WTC11 (cell line): Measurements from ENCODE around the gene B4GALNT2. TPM values are rescaled to one million over a fixed set of nuclear protein-coding genes. Genes with fewer than 3 reads are reported as not detected.

Experiments used
- ATAC-seq: fragments of 200-7000 bp; cut with Tn5 transposase; 2 replicates; pipeline ENCODE4 v1.10.0; 2021; ENCODE audit warnings: mild to moderate bottlenecking, moderate library complexity
- CTCF ChIA-PET: fragments of 300-600 bp; sonication (Branson Sonifier 250); formaldehyde crosslinking; loops from one replicate; lab custom pipeline; 2021; ENCODE audit warnings: antibody characterized with exemption; lab: Charles Lee
- POLR2A ChIA-PET: fragments of 350-600 bp; sonication (Branson Sonifier 250); formaldehyde crosslinking; loops from one replicate; lab custom pipeline; 2021; ENCODE audit warnings: antibody characterized with exemption; lab: Charles Lee
- DNase-seq: peaks from one replicate; pipeline ENCODE4 v3.0.0; 2021; ENCODE audit warnings: low spot score
- H3K27ac Mint-ChIP-seq: 2 replicates; pipeline ENCODE4 v1.8.0; 2021; ENCODE audit warnings: mixed read lengths
- H3K27me3 Mint-ChIP-seq: 2 replicates; pipeline ENCODE4 v1.8.0; 2021; ENCODE audit warnings: low read depth, mild to moderate bottlenecking, moderate library complexity, mixed read lengths
- H3K36me3 Mint-ChIP-seq: 2 replicates; pipeline ENCODE4 v1.8.0; 2021; ENCODE audit warnings: mixed read lengths
- H3K4me1 Mint-ChIP-seq: 2 replicates; pipeline ENCODE4 v1.8.0; 2022; ENCODE audit warnings: mixed read lengths
- H3K4me3 Mint-ChIP-seq: 2 replicates; pipeline ENCODE4 v1.8.0; 2021; ENCODE audit warnings: mild to moderate bottlenecking, moderate library complexity, mixed read lengths
- H3K9me3 Mint-ChIP-seq: 2 replicates; pipeline ENCODE4 v1.8.0; 2021; ENCODE audit warnings: mixed read lengths
- ATF1 ChIP-seq: sonication (generic); formaldehyde crosslinking; IDR thresholded peaks from 2 replicates; pipeline ENCODE4 v1.8.1; 2023; ENCODE audit warnings: mild to moderate bottlenecking, moderate library complexity, missing genetic modification reagents
- CREM ChIP-seq: sonication (generic); formaldehyde crosslinking; IDR thresholded peaks from 2 replicates; pipeline ENCODE4 v1.8.1; 2022; ENCODE audit warnings: mild to moderate bottlenecking, missing genetic modification reagents, moderate library complexity
- FOXK1 ChIP-seq: sonication (generic); formaldehyde crosslinking; IDR thresholded peaks from 2 replicates; pipeline ENCODE4 v1.8.0; 2022; ENCODE audit warnings: mild to moderate bottlenecking, moderate library complexity, missing genetic modification reagents
- GTF2I ChIP-seq: fragments of 250-450 bp; sonication (Bioruptor Pico); conservative IDR thresholded peaks from 2 replicates; pipeline ENCODE4 v1.4.0; 2021; ENCODE audit warnings: mild to moderate bottlenecking
- JAZF1 ChIP-seq: fragments of 250-450 bp; sonication (Bioruptor Pico); IDR thresholded peaks from 2 replicates; pipeline ENCODE4 v1.9.0; 2021; ENCODE audit warnings: moderate library complexity, mild to moderate bottlenecking, inconsistent platforms
- PRRX2 ChIP-seq: fragments of 250-450 bp; sonication (Bioruptor Pico); IDR thresholded peaks from 2 replicates; pipeline ENCODE4 v1.8.0; 2021; ENCODE audit warnings: mild to moderate bottlenecking
- RORB ChIP-seq: fragments of 250-450 bp; sonication (Bioruptor Pico); IDR thresholded peaks from 2 replicates; pipeline ENCODE4 v1.9.0; 2021; ENCODE audit warnings: mild to moderate bottlenecking
- SOX15 ChIP-seq: fragments of 250-450 bp; sonication (Bioruptor Pico); IDR thresholded peaks from 2 replicates; pipeline ENCODE4 v1.9.0; 2021; ENCODE audit warnings: mild to moderate bottlenecking
- TP53 ChIP-seq: sonication (generic); formaldehyde crosslinking; IDR thresholded peaks from 2 replicates; pipeline ENCODE4 v1.8.1; 2023; ENCODE audit warnings: mild to moderate bottlenecking, missing genetic modification reagents
- USF2 ChIP-seq: sonication (generic); formaldehyde crosslinking; IDR thresholded peaks from 2 replicates; pipeline ENCODE4 v1.8.1; 2023; ENCODE audit warnings: mild to moderate bottlenecking, missing genetic modification reagents, moderate library complexity
- ZNF232 ChIP-seq: sonication (generic); formaldehyde crosslinking; IDR thresholded peaks from 2 replicates; pipeline ENCODE4 v1.8.0; 2022; ENCODE audit warnings: mild to moderate bottlenecking, missing genetic modification reagents
- ZNF512 ChIP-seq: sonication (generic); formaldehyde crosslinking; IDR thresholded peaks from 2 replicates; pipeline ENCODE4 v1.8.1; 2022; ENCODE audit warnings: missing genetic modification reagents, borderline replicate concordance
- total RNA-seq: library from RNA; stranded (reverse); gene quantifications from 3 replicates; pipeline ENCODE4 v1.2.3, GENCODE V29; 2021
- TF ChIP-seq, protein P1 (sequence below): sonication (generic); formaldehyde crosslinking; conservative IDR thresholded peaks from 2 replicates; pipeline ENCODE4 v1.8.1; 2022; ENCODE audit warnings: mild to moderate bottlenecking, missing genetic modification reagents
- TF ChIP-seq, protein P2 (sequence below): fragments of 250-450 bp; sonication (Bioruptor Pico); IDR thresholded peaks from 2 replicates; pipeline ENCODE4 v1.9.0; 2021; ENCODE audit warnings: mild to moderate bottlenecking
- TF ChIP-seq, protein P3 (sequence below): sonication (generic); formaldehyde crosslinking; IDR thresholded peaks from 2 replicates; pipeline ENCODE4 v1.8.1; 2023; ENCODE audit warnings: mild to moderate bottlenecking, moderate library complexity, missing genetic modification reagents

B4GALNT2 gene
- total RNA-seq, 1 experiment from 2014 or later: 0.04 TPM

GRCh38 chr17:49193513-49194296 is 61.1 kb downstream of the B4GALNT2 start:
- POLR2A ChIA-PET: interaction anchor here (0.7 kb wide), 2 partner anchors 100 to 718 kb away, joined by 3 to 4 read pairs; no protein-coding TSS in a partner anchor
- ATAC-seq: peak; percentile 4

GRCh38 chr17:49194297-49194607 is 61.7 kb downstream of the B4GALNT2 start:
- Mint-ChIP-seq H3K4me3 (peak overlapping the region; percentile 96), H3K27ac (no peak overlapping the region), H3K27me3 (no peaks in the 10 kb centered on the region; the same call in 1 of the 2 replicates), H3K9me3 (no peaks in the 10 kb centered on the region), H3K36me3 (no peaks in the 10 kb centered on the region), H3K4me1 (peaks cover 10% of the 10 kb centered on the region)
- DNase-seq (no peak), ATAC-seq (no peak)
- CTCF ChIA-PET: interaction anchor here (1.8 to 3.2 kb wide), 2 partner anchors 14 to 34 kb away, joined by 7 to 26 read pairs; partner anchors contain the start of gene PHOSPHO1
- POLR2A ChIA-PET: no interaction called here
- TF ChIP-seq JAZF1 (CRISPR knock-in tag): no peak
- no peak for TF ChIP-seq SOX15 (CRISPR knock-in tag)
- no peak for TF ChIP-seq FOXK1 (CRISPR knock-in tag)
- TF ChIP-seq, protein P1, sequence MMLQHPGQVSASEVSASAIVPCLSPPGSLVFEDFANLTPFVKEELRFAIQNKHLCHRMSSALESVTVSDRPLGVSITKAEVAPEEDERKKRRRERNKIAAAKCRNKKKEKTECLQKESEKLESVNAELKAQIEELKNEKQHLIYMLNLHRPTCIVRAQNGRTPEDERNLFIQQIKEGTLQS: no peak
- TF ChIP-seq RORB (CRISPR knock-in tag): no peak
- TF ChIP-seq, protein P2, sequence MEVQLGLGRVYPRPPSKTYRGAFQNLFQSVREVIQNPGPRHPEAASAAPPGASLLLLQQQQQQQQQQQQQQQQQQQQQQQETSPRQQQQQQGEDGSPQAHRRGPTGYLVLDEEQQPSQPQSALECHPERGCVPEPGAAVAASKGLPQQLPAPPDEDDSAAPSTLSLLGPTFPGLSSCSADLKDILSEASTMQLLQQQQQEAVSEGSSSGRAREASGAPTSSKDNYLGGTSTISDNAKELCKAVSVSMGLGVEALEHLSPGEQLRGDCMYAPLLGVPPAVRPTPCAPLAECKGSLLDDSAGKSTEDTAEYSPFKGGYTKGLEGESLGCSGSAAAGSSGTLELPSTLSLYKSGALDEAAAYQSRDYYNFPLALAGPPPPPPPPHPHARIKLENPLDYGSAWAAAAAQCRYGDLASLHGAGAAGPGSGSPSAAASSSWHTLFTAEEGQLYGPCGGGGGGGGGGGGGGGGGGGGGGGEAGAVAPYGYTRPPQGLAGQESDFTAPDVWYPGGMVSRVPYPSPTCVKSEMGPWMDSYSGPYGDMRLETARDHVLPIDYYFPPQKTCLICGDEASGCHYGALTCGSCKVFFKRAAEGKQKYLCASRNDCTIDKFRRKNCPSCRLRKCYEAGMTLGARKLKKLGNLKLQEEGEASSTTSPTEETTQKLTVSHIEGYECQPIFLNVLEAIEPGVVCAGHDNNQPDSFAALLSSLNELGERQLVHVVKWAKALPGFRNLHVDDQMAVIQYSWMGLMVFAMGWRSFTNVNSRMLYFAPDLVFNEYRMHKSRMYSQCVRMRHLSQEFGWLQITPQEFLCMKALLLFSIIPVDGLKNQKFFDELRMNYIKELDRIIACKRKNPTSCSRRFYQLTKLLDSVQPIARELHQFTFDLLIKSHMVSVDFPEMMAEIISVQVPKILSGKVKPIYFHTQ (CRISPR knock-in tag): no peak
- no peak for TF ChIP-seq USF2 (CRISPR knock-in tag)
- no peak for TF ChIP-seq ZNF232 (CRISPR knock-in tag)
- no peak for TF ChIP-seq CREM
- TF ChIP-seq GTF2I: no peak
- no peak for TF ChIP-seq TP53 (CRISPR knock-in tag)
- no peak for TF ChIP-seq ZNF512 (CRISPR knock-in tag)
- no peak for TF ChIP-seq ATF1 (CRISPR knock-in tag)
- no peak for TF ChIP-seq PRRX2 (CRISPR knock-in tag)

More at GRCh38 chr17:49193513-49194296, 61.1 kb downstream of the B4GALNT2 start:
- Mint-ChIP-seq H3K27me3 (no peaks in the 10 kb centered on the region; the same call in 1 of the 2 replicates), H3K9me3 (no peaks in the 10 kb centered on the region), H3K36me3 (no peaks in the 10 kb centered on the region), H3K4me3 (peak overlapping the region; percentile 96), H3K27ac (peak overlapping the region; percentile 98), H3K4me1 (peaks cover 10% of the 10 kb centered on the region)
- CTCF ChIA-PET: interaction anchor here (1.2 to 3.2 kb wide), 4 partner anchors 13 to 35 kb away, joined by 4 to 26 read pairs (median 6); partner anchors contain the start of gene PHOSPHO1
- TF ChIP-seq, protein P3, sequence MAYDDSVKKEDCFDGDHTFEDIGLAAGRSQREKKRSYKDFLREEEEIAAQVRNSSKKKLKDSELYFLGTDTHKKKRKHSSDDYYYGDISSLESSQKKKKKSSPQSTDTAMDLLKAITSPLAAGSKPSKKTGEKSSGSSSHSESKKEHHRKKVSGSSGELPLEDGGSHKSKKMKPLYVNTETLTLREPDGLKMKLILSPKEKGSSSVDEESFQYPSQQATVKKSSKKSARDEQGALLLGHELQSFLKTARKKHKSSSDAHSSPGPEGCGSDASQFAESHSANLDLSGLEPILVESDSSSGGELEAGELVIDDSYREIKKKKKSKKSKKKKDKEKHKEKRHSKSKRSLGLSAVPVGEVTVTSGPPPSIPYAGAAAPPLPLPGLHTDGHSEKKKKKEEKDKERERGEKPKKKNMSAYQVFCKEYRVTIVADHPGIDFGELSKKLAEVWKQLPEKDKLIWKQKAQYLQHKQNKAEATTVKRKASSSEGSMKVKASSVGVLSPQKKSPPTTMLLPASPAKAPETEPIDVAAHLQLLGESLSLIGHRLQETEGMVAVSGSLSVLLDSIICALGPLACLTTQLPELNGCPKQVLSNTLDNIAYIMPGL (CRISPR knock-in tag): no peak
- TF ChIP-seq USF2 (CRISPR knock-in tag): 0 out of 2 replicates have a peak, but pooled peaks have one; percentile 35
- peak; percentile 49 for DNase-seq
